Hepatocyte (in vitro differentiated cells): ENCODE measurements around the gene UBE2U. TPM values are rescaled to one million over a fixed set of nuclear protein-coding genes. Genes with fewer than 3 reads are reported as not detected.

ENCODE experiments used
- DNase-seq: peaks from one replicate; pipeline ENCODE4 v3.0.0-alpha.2; 2016; ENCODE audit warnings: low spot score
- H2AFZ ChIP-seq: fragments of 200-600 bp; sonication (generic); 2 replicates; pipeline ENCODE4 v1.6.0; 2016; ENCODE audit warnings: antibody characterized with exemption, mild to moderate bottlenecking
- H3K27ac ChIP-seq: fragments of 200-600 bp; sonication (generic); 2 replicates; pipeline ENCODE4 v1.5.1; 2016; ENCODE audit warnings: mild to moderate bottlenecking
- H3K27me3 ChIP-seq: fragments of 200-600 bp; sonication (generic); 2 replicates; pipeline ENCODE4 v1.6.1; 2016
- H3K36me3 ChIP-seq: fragments of 200-600 bp; sonication (generic); replicated peaks from 2 replicates; pipeline ENCODE4 v1.5.1; 2016; ENCODE audit warnings: low read depth; ENCODE audit not compliant: insufficient read depth
- H3K4me1 ChIP-seq: fragments of 200-600 bp; sonication (generic); 2 replicates; pipeline ENCODE4 v1.5.1; 2016; ENCODE audit warnings: mild to moderate bottlenecking, moderate library complexity; ENCODE audit not compliant: insufficient read depth
- H3K4me2 ChIP-seq: fragments of 200-600 bp; sonication (generic); 2 replicates; pipeline ENCODE4 v1.6.0; 2016
- H3K4me3 ChIP-seq: fragments of 200-600 bp; sonication (generic); 2 replicates; pipeline ENCODE4 v1.5.1; 2016; ENCODE audit warnings: mild to moderate bottlenecking
- H3K79me2 ChIP-seq: fragments of 200-600 bp; sonication (generic); 2 replicates; pipeline ENCODE4 v1.6.0; 2017; ENCODE audit warnings: mild to moderate bottlenecking
- H3K9me2 ChIP-seq: fragments of 200-600 bp; sonication (generic); replicated peaks from 2 replicates; pipeline ENCODE4 v1.6.0; 2017; ENCODE audit warnings: mild to moderate bottlenecking; ENCODE audit not compliant: insufficient read depth
- H3K9me3 ChIP-seq: fragments of 200-600 bp; sonication (generic); 2 replicates; pipeline ENCODE4 v1.5.1; 2016; ENCODE audit warnings: low read depth, mild to moderate bottlenecking
- H4K20me1 ChIP-seq: fragments of 200-600 bp; sonication (generic); 2 replicates; pipeline ENCODE4 v1.6.0; 2016; ENCODE audit warnings: mild to moderate bottlenecking; ENCODE audit not compliant: insufficient read depth, poor library complexity, severe bottlenecking
- EZH2 ChIP-seq: fragments of 200-600 bp; sonication (generic); IDR thresholded peaks from 2 replicates; pipeline ENCODE4 v1.6.1; 2016; ENCODE audit warnings: antibody characterized with exemption, mild to moderate bottlenecking, borderline replicate concordance
- EZH2phosphoT487 ChIP-seq: fragments of 200-600 bp; sonication (generic); IDR thresholded peaks from one replicate; pipeline ENCODE4 v1.6.1; 2018; ENCODE audit warnings: antibody characterized with exemption, mild to moderate bottlenecking, low read depth, moderate library complexity; ENCODE audit not compliant: unreplicated experiment, severe bottlenecking
- WGBS: methylation state at CpG from one replicate; pipeline ENCODE4 v1.1.6; 2016; ENCODE audit warnings: low lambda C conversion rate; ENCODE audit errors: missing lambda C conversion rate; 5-methylcytosine and 5-hydroxymethylcytosine counted together
- polyA plus RNA-seq: library from polyadenylated mRNA; unstranded; fragments of >200 nt; fragmentation: Nextera tagmentation; extraction: Ambion mirVana; gene quantifications from 2 replicates; pipeline ENCODE4 v1.2.1, GENCODE V29; 2016
- total RNA-seq: library from RNA; depleted of rRNA; stranded (reverse); fragments of >200 nt; gene quantifications from 2 replicates; pipeline ENCODE4 v1.2.3, GENCODE V29; 2014
- TF ChIP-seq, protein P1 (sequence below): fragments of 200-600 bp; sonication (generic); IDR thresholded peaks from 2 replicates; pipeline ENCODE4 v1.5.1; 2016; ENCODE audit warnings: antibody characterized with exemption, mild to moderate bottlenecking; ENCODE audit not compliant: poor library complexity

UBE2U gene
- total and polyA plus RNA-seq, 2 experiments from 2014 or later, result not detected

DNA sequence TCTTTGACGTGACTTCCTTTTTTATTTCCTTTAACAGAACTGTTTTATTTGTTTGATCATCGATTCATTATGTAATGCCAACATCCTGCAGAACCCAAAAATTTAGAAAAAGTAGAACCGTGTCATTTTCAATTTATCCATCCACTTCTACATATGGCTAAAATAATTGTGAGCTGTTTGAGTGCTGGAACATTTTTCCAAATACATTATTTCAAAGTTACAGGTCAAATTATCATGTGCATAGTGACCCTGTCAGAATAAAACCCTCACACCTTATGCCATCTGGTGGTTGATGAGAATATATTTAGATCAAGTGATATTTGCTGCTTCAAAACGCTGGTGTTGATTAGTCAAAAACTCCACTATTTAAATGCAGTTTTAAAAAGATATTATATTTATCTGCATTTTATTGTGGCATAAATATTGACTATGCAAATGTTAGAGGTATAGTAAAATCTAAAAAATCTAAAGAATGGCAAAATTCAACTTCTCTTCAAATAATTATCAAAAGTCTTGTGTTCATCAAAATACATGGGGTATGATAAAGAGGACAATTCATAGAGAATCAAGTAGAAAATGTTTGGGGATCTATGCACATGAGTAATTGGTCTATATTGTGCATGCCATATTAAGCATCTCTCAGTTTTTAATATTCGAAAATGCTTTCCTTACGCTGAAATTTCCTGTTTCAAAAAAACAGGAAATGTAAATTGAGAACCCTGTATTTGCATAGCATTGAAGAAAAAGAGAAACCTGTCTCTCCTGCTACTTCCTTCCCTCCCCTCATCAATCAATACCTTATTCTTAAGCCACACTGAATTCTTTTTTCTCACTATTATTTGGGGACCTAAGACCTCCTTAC, 39.7 kb downstream of the UBE2U start:
- H3K4me3 ChIP-seq, result no peak overlapping the region
- DNase-seq, result peak; percentile 54
- no peaks in the 10 kb centered on the region for H3K79me2 ChIP-seq
- no peaks in the 10 kb centered on the region for H3K9me2 ChIP-seq
- H3K9me3 ChIP-seq, result no peaks in the 10 kb centered on the region
- H3K4me2 ChIP-seq, result no peak overlapping the region
- no peaks in the 10 kb centered on the region for H4K20me1 ChIP-seq
- TF ChIP-seq, protein P1, sequence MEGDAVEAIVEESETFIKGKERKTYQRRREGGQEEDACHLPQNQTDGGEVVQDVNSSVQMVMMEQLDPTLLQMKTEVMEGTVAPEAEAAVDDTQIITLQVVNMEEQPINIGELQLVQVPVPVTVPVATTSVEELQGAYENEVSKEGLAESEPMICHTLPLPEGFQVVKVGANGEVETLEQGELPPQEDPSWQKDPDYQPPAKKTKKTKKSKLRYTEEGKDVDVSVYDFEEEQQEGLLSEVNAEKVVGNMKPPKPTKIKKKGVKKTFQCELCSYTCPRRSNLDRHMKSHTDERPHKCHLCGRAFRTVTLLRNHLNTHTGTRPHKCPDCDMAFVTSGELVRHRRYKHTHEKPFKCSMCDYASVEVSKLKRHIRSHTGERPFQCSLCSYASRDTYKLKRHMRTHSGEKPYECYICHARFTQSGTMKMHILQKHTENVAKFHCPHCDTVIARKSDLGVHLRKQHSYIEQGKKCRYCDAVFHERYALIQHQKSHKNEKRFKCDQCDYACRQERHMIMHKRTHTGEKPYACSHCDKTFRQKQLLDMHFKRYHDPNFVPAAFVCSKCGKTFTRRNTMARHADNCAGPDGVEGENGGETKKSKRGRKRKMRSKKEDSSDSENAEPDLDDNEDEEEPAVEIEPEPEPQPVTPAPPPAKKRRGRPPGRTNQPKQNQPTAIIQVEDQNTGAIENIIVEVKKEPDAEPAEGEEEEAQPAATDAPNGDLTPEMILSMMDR, result peak; percentile 70
- TF ChIP-seq EZH2, result no peak
- no peak overlapping the region for H2AFZ ChIP-seq
- H3K4me1 ChIP-seq, result no peaks in the 10 kb centered on the region
- 51% methylated on average over 6 of the region's 6 CpGs for WGBS
- H3K27ac ChIP-seq, result no peak overlapping the region
- H3K27me3 ChIP-seq, result no peaks in the 10 kb centered on the region
- H3K36me3 ChIP-seq, result no peaks in the 10 kb centered on the region

DNA sequence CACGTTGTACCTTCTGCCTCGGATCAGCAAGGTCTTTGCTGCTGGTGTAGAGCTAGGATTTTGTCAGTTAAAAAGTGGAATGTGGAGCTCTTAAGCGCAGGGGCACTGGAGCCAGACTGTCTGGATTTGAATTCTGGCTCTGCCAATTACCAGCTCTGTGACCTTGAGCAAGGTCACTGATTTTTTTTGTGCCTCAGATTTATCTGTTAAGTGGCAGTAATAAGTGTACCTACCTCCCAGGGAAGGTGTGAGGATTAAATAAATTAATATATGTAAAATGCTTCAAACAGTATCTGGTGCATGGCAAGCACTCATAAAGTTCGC, 40.3 kb downstream of the UBE2U start:
- H3K9me3 ChIP-seq, result no peaks in the 10 kb centered on the region
- WGBS, result 32% methylated on average over 4 of the region's 4 CpGs

DNA sequence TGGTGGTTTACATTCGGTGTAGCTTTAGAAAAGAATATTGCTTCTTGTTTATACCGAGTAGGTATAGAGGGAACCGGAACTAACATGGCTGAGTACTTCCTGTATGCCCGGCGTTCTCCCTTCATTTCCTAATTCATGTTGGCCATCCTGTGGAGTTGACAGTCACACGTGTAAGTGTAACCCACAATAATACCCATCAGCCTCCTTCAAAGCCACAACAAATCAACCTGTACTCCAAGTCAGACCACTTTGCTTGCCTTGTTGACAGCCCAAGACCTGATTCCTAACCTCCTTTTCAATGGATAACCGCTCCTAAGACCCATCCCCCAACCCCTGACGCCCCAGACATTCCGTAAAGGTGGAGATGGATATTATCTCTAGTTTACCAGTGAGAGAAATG, 42.1 kb downstream of the UBE2U start:
- peak; percentile 23 for DNase-seq
- H3K9me2 ChIP-seq, result no peaks in the 10 kb centered on the region
- H3K4me3 ChIP-seq, result peak overlapping the region; percentile 16
- H3K4me2 ChIP-seq, result peak overlapping the region; percentile 75
- 12% methylated on average over 9 of the region's 9 CpGs for WGBS
- no peaks in the 10 kb centered on the region for H4K20me1 ChIP-seq
- H3K4me1 ChIP-seq, result no peaks in the 10 kb centered on the region
- H2AFZ ChIP-seq, result peak overlapping the region; percentile 88
- no peaks in the 10 kb centered on the region for H3K9me3 ChIP-seq
- TF ChIP-seq, protein P1, result no peak
- TF ChIP-seq EZH2 (no peak), EZH2phosphoT487 (no peak)
- no peaks in the 10 kb centered on the region for H3K79me2 ChIP-seq
- H3K36me3 ChIP-seq, result no peaks in the 10 kb centered on the region
- no peaks in the 10 kb centered on the region for H3K27me3 ChIP-seq
- peak overlapping the region; percentile 36 for H3K27ac ChIP-seq

More for the DNA sequence above, 40.3 kb downstream of the UBE2U start:
- Histone ChIP-seq H3K79me2 (no peaks in the 10 kb centered on the region), H3K4me1 (no peaks in the 10 kb centered on the region), H3K36me3 (no peaks in the 10 kb centered on the region), H4K20me1 (no peaks in the 10 kb centered on the region), H3K27me3 (no peaks in the 10 kb centered on the region), H3K9me2 (no peaks in the 10 kb centered on the region), H3K27ac (no peak overlapping the region), H3K4me2 (no peak overlapping the region), H2AFZ (no peak overlapping the region), H3K4me3 (no peak overlapping the region)
- TF ChIP-seq, protein P1, result no peak
- TF ChIP-seq EZH2phosphoT487, result no peak
- TF ChIP-seq EZH2, result no peak
- no peak for DNase-seq
